Superior temporal gyrus (tissue), 1 donor: Measurements from ENCODE around the gene CADPS2.

Experiments
- DNase-seq: peaks from one replicate; pipeline ENCODE4 v3.0.0-alpha.2; 2016; ENCODE audit errors: extremely low spot score

The CADPS2 gene

GRCh38 chr7:122770686-122771335, 115.4 kb downstream of the CADPS2 start:
- peak; percentile 12 for DNase-seq

DNA sequence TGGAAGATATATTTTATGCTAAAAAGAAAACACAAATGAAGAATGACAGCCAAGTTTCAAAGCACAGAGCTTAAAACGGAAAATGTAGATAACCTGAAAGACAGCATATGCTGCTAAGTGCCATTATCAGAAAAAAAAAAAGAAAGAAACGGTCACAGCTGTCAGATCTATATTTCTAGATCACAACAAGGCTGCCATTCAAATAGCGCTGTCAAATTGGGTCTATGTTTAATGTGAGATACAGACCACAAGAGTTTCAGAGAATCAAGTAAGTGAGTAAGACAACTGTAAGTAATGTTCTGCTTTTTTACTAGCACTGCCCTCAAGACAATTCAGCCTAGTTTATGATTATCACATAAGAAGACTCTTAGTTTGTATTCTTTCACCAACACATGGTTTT, 117.4 kb downstream of the CADPS2 start:
- peak; percentile 15 for DNase-seq

- DNase-seq, result no peak
Observed at GRCh38 chr7:122767339-122767738, 118.9 kb downstream of the CADPS2 start.

GRCh38 chr7:122766593-122766992, 119.7 kb downstream of the CADPS2 start:
- DNase-seq, result no peak

DNA sequence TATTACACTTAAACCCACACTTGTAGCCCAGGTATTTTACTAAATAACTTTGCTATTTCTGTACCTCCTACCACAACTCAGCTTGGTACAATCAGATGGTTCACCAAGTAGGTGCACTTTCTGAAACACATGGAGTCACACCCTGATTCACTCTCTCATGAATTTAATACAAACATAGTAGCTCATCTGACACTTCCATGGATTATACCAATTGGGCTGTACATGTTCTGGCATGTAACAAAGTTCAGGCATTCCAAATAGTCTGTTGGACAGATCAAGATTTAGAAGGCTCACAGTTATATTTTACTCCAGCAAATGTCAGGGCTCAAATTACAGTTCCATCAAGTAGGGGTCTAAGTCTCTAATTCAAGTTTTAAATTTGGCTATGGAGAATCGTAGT, 121.4 kb downstream of the CADPS2 start:
- no peak for DNase-seq

DNA sequence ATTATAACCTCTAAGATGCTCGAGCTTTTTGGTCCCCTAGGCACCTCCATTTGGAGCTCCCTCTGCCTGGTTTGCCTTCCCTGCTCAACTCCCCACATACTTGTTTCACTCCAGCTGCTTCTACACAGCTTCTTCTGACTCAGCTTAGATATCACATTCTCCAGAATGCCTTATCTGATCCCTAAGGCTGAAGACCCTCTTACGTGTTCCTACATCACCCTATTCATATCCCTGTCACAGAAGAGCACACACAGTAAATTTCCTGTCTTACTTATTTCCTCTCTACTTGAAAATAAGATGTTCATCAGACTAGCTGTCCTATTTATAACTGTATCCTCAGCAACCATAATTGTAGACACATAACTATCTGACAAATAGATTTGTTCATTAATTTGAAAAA, 122.2 kb downstream of the CADPS2 start:
- DNase-seq, result no peak

- no peak for DNase-seq
Observed at GRCh38 chr7:122762071-122762470, 124.2 kb downstream of the CADPS2 start.

DNA sequence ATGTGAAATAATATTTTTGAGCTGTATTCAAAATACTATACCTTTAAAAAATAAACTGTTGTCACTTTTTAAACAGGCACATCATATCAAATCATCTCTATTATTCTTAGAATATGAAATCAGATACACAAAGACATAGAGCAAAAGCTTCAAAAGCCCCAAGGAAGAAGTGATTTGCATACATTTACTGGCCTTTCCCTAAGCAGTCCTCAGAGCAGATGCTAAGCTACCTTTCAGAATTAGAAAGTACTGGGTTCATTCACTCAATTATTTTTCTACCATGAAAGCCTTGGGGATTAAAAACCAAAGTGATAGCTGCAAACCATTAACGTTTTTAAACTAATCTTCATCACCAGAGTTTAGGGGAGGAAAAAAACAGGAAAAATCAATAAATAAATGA, 127.8 kb downstream of the CADPS2 start:
- no peak for DNase-seq

- DNase-seq, result no peak
Observed at GRCh38 chr7:122756860-122757259, 129.4 kb downstream of the CADPS2 start.

GRCh38 chr7:122755696-122756095, 130.6 kb downstream of the CADPS2 start:
- no peak for DNase-seq

- DNase-seq, result no peak
Observed at GRCh38 chr7:122752583-122752982, 133.7 kb downstream of the CADPS2 start.

DNA sequence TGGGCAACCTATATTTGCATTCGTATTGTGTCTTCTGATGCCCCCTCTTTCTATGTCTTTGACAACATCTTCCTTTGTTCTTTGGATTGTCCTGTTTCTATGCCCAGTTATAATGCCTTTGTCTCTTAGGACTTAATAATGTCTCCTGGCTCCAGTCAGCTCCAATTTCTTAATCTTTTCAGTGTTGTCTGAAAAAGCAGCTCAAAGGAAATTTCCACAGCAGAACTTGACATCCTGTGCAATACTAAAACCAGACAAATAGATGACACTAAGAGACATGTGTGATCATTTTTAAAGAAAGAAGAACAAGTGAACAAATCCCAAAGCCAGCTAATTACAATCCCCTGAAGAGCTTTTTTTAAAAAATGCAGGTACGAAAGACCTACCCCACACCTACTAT, 135.9 kb downstream of the CADPS2 start:
- DNase-seq, result no peak

DNA sequence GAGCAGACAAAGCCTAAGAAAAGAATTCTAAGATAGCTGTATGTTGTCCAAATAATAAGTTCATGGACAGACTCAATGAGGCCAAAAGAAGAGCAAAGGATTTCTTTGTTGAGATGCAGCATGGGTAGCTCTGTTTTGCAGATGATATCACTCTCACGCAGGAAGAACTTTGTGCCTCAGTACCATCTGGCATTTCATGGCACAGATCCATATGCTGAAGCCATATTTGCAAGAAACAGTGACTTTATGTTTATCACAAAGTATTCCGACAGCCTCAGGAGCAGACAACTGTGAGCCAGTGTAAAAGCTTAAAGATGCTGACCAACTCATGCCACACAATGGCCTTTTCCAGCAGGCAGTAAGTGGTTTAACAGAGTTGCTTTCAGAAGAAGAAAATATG, 138.1 kb downstream of the CADPS2 start:
- DNase-seq, result peak; percentile 65

DNA sequence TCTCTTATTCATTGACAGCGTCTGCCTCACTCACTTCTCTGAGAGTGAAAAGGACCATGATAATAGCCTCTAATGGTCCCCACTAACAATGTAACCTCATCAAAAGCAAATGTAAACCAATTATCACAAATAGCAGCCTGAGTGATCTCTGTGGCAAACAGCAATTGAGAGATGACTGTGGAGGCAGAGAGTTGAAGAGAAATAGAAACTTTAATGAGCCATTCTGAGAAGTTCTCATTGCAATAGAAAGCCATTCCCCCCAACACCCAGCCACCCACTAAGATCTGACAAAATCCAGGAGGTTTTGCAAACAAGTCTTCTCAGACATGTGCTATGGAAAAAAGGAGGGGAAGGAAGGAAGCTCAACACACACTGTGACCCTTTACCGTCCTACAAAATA, 139.3 kb downstream of the CADPS2 start:
- DNase-seq, result no peak

- no peak for DNase-seq
Observed at GRCh38 chr7:122743211-122743610, 143.0 kb downstream of the CADPS2 start.

DNA sequence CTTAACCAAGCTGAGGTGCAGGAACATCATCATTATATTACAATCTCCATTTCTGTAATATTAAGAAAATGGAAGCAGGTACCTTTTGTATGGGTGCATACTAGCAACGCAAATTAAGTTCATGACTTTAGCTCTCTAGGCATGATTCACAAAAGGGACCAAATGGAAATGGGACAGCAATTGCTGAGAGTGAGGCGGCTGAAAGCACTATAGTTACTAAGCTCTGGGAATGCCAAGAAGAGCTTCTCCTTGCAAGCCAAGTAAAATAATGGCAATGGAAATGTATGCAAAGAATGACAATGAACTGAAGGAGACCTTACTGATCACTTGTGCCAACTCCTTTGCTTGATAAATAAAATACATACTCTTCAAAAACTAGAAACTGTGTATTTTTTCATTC, 147.3 kb downstream of the CADPS2 start:
- DNase-seq, result no peak

- DNase-seq, result no peak
Observed at GRCh38 chr7:122736183-122736582, 150.1 kb downstream of the CADPS2 start.

- no peak for DNase-seq
Observed at GRCh38 chr7:122727759-122728158, 158.5 kb downstream of the CADPS2 start.

DNA sequence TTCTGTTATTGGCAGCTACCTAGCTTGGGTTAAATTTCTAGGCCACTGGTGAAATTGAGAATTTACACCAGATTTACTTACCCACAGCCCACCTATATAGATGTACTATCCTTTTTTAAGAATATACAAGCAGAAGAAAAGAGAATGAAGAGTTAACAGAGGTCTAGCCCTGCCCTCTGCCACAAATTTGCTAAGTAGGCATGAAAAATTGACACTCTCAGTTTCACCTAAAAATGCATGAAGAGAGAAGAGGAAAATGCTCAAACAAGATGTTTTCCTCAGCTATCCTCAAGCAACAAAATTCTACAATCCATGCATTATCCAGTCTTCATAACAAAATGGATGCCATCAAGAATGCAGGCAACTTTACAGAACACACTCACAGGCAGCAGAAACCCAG, 158.9 kb downstream of the CADPS2 start:
- DNase-seq, result no peak

DNA sequence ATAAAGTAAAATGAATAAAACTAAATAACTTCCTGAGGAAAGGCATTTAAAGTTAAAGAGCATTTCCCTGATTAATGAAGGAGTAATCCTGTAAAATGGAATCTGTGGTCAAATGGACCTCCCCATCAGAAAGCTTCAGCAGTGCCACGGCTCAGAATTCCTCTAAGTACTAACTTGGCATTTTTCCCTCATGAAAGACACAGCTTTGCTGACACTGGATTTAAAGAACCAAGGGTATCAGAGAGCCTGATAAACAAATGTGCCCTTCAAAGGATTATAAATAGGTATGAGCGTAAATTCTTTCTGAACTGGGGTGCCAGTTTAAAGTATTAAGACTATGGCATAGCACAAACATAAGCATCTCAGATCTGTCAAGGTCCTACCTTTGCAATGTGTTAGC, 159.4 kb downstream of the CADPS2 start:
- DNase-seq, result no peak

DNA sequence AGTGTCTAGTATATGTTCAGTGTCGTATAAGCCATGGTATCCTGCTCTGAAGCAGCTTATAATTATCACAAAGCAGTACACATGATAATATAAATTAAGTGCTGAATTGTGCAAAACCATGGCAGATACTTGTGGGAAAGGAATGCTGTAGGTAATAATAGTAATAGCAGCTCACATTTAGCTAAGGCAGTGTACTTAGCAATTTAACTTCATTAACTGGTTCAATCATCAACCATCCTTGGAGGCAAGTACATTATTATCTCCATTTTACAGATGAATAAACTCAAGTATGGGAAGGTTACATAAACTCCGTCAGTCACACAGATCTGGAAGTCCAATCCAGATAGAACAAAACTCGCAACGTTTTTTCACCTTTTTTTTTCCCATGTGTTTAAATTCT, 161.9 kb downstream of the CADPS2 start:
- no peak for DNase-seq

DNA sequence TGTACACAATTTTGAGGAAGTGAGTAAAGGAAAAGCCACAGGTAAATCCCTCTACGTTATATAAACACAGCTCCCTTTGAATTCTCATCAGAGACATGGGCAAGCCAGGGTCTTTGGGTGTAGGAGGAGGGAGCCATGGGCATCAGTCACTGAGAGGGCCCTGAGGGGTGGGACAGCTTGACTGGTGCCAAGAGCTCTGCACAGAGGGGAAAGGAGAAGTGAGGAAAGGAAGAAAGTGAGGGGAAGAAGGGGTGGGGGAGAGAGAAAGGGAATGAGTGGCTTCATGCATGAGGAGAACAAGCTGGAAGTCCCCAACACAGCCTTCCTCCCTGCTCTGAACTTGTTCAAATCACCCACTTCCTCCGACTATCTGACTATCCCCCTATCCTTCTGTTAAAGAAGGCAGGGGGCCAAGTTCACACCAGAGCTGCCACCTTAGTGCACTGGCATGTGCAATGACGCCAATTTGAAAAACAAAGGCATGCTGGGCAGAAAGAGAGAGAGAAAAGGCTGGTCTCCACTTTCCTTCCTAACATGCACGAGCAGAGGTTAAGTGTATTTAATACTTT, 167.2 kb downstream of the CADPS2 start:
- DNase-seq, result no peak

DNA sequence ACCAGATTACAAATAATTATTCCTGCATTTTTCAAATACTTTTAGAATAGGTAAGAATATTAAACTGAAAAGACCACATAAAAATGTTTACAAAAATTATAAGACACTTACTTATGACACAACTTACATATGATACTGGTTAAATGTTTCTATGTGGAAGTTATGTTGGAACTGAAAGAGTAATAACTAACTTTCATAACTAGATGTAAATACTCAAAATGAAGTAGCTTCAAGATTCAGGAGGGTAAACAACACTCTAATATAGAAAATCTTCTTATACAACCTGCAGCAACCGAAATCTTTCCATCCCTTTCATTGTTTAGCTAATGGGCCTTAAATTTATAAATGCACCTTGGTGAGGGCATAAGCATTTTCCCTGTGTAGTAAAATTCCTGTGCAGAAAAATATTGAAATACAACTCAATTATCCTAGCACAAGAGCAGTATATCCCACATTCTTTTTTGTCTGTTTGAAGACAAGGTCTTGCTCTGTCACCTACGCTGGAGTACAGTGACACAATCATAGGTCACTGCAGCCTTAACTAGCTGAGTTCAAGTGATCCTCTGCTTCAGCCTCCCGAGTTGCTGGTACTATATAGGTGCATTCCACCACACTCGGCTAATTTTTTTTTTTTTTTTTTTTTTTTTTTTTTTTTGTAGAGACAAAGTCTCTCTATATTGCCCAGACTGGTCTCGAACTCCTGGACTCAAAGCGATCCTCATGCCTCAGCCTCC, 168.7 kb downstream of the CADPS2 start:
- no peak for DNase-seq
